Stomach (tissue), 9 donors: ENCODE results near the gene NLRC5. TPM values are rescaled to one million over a fixed set of nuclear protein-coding genes. Genes with fewer than 3 reads are reported as not detected.
"Not testable (repeated sequence)": the region's sequence is repeated elsewhere in the genome, so short reads cannot be mapped to it uniquely, and the experiment has no call there.

Source experiments
- DNase-seq, 2 donors: peaks; one replicate each; pipeline versions ENCODE4 v3.0.0 to v3.0.0-alpha.2; 2013 to 2019
- H3K27ac ChIP-seq, 5 donors: fragments of 200-600 bp in 4 of 5; sonication (generic) in 4 of 5; one replicate each; pipeline ENCODE4 v1.5.1; 2013 to 2019; ENCODE audit warnings: mild to moderate bottlenecking in 1 of 5, moderate library complexity in 1 of 5
- H3K27me3 ChIP-seq, 3 donors: fragments of 200-600 bp; sonication (generic); one replicate each; pipeline ENCODE4 v1.5.1; 2017 to 2019; ENCODE audit warnings: mixed run types in 1 of 3
- H3K36me3 ChIP-seq, 4 donors: fragments of 200-600 bp; sonication (generic); 1 replicate in 3 of 4; 2 replicates in 1 of 4; pipeline ENCODE4 v1.5.1; 2016 to 2019
- H3K4me1 ChIP-seq, 4 donors: fragments of 200-600 bp; sonication (generic); one replicate each; pipeline ENCODE4 v1.5.1; 2016 to 2019
- H3K4me3 ChIP-seq, 4 donors: fragments of 200-600 bp; sonication (generic) in 3 of 4; one replicate each; pipeline ENCODE4 v1.5.1; 2016 to 2019; ENCODE audit warnings: mild to moderate bottlenecking in 1 of 4
- H3K9me3 ChIP-seq, 4 donors: fragments of 200-600 bp; sonication (generic); one replicate each; pipeline ENCODE4 v1.5.1; 2016 to 2019
- EP300 ChIP-seq: sonication (generic); formaldehyde crosslinking; IDR thresholded peaks from one replicate; pipeline ENCODE4 v1.6.1; 2017; ENCODE audit warnings: antibody characterized with exemption
- POLR2A ChIP-seq, 4 donors: fragments of 450-650 bp; IDR thresholded peaks; one replicate each; pipeline ENCODE4 v1.6.1; 2016; ENCODE audit warnings: antibody characterized with exemption in 4 of 4, control low read depth in 2 of 4, mild to moderate bottlenecking in 1 of 4, moderate library complexity in 1 of 4
- POLR2AphosphoS5 ChIP-seq, 3 donors: sonication (generic); formaldehyde crosslinking; IDR thresholded peaks; one replicate each; pipeline ENCODE4 v1.6.1; 2016; ENCODE audit warnings: antibody characterized with exemption in 3 of 3
- WGBS, 5 donors: extraction: QIAGEN DNeasy Blood & Tissue Kit in 3 of 5; methylation state at CpG; one replicate each; pipeline versions ENCODE4 v1.1.5 to v1.1.7; 2013 to 2018; 5-methylcytosine and 5-hydroxymethylcytosine counted together
- intact Hi-C: fragments of 100-400 bp; cut with DNase I; formaldehyde crosslinking; loops from one replicate; pipeline ENCODE4 v1.15.1; 2023; ENCODE audit warnings: low total_unique reads
- polyA plus RNA-seq, 3 donors: library from polyadenylated mRNA; stranded (reverse); fragments of 200-250 nt; gene quantifications; one replicate each; pipeline ENCODE4 v1.2.3, GENCODE V29; 2013
- total RNA-seq, 5 donors: library from RNA; depleted of rRNA; stranded (reverse); fragments of >200 nt; gene quantifications; one replicate each; pipeline versions ENCODE4 v1.1.0 to v1.2.3, GENCODE V29; 2014 to 2016
- TF ChIP-seq, protein P1 (sequence below), 7 experiments: fragments of 450-650 bp in 4 of 7; fragments of 200-600 bp in 3 of 7; sonication (generic) in 3 of 7; IDR thresholded peaks; one replicate each; pipeline ENCODE4 v1.5.1; 2016 to 2019; ENCODE audit warnings: antibody characterized with exemption in 7 of 7, control low read depth in 2 of 7, mild to moderate bottlenecking in 1 of 7
- donor health status: healthy with polysubstance abuse.
- donor health status: Bipolar disorder and iron deficiency.
- donor health status: healthy.

NLRC5 gene
- total and polyA plus RNA-seq, 8 donors: 11.7 to 265 (median 29.4) TPM

DNA sequence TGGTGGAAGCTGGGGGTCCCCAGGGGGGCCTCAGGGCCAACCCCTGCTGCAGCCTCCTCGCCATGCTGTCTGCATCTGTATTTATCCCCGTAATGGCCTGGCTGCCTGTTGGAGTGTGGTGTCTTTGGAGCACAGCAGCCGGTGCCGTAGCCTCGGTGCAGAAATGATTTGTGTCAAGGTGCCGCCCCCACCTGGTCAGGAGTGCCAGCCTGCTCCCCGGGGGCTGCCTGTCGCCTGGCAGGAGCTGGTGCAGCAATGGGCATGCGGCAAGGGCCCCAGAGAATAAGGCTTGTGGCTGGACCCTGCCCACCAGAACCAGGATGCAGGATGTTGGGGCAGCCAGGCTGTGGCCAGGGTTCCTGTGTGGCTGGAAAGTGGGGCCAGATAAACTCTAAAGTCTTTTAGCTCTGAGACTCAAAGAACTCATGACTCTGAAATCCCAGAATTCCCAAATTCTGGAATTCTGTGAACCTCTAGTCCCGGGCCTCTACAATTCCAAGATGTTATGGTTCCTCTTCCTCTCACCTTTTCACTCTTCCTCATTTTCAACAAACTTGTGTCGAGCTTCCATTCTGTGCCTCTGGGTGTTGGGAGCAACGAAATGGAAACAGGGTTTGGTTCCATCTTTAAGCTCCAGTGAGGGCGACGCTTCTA, 109.0 kb downstream of the NLRC5 start:
- Histone ChIP-seq H3K9me3 (no peaks in the 10 kb centered on the region), H3K27me3 (peaks cover 0 to 4% (median 0%) of the 10 kb centered on the region in 3 donors), H3K4me1 (peaks cover 9 to 22% (median 11%) of the 10 kb centered on the region in 4 donors), H3K27ac (peak overlapping the region in 1 of 5 donors; percentile 14), H3K36me3 (no peaks in the 10 kb centered on the region), H3K4me3 (no peak overlapping the region)
- WGBS, 5 donors: 78 to 83% (median 82%) methylated on average over 10 to 14 of the region's 14 CpGs
- intact Hi-C loops: no loop called here
- DNase-seq: no peak
- TF ChIP-seq POLR2A (IDR thresholded peaks at IDR 0.05) (no peak), POLR2AphosphoS5 (IDR thresholded peaks at IDR 0.05) (no peak), EP300 (no peak)
- TF ChIP-seq, protein P1, sequence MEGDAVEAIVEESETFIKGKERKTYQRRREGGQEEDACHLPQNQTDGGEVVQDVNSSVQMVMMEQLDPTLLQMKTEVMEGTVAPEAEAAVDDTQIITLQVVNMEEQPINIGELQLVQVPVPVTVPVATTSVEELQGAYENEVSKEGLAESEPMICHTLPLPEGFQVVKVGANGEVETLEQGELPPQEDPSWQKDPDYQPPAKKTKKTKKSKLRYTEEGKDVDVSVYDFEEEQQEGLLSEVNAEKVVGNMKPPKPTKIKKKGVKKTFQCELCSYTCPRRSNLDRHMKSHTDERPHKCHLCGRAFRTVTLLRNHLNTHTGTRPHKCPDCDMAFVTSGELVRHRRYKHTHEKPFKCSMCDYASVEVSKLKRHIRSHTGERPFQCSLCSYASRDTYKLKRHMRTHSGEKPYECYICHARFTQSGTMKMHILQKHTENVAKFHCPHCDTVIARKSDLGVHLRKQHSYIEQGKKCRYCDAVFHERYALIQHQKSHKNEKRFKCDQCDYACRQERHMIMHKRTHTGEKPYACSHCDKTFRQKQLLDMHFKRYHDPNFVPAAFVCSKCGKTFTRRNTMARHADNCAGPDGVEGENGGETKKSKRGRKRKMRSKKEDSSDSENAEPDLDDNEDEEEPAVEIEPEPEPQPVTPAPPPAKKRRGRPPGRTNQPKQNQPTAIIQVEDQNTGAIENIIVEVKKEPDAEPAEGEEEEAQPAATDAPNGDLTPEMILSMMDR (IDR thresholded peaks at IDR 0.05): no peak

DNA sequence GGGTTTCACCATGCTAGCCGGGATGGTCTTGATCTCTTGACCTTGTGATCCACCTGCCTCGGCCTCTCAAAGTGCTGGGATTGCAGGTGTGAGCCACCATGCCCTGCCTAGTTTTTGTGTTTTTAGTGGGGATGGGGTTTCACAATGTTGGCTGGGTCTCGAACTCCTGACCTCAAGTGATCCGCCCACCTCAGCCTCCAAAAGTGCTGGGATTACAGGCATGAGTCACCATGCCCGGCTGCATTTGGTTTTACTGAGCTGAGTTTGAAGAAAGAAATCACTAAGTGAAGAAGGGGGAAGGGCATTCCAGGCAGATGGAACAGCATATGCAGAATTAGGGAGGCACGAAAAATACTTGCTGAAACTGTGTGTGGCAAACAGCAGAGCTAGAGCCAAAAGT, 110.6 kb downstream of the NLRC5 start:
- H3K27me3 ChIP-seq, H3K4me3 ChIP-seq, H3K4me1 ChIP-seq, DNase-seq, H3K27ac ChIP-seq, H3K9me3 ChIP-seq, H3K36me3 ChIP-seq, intact Hi-C loops: not testable (repeated sequence)
- WGBS, 5 donors: 69 to 77% (median 73%) methylated on average over 6 of the region's 6 CpGs

DNA sequence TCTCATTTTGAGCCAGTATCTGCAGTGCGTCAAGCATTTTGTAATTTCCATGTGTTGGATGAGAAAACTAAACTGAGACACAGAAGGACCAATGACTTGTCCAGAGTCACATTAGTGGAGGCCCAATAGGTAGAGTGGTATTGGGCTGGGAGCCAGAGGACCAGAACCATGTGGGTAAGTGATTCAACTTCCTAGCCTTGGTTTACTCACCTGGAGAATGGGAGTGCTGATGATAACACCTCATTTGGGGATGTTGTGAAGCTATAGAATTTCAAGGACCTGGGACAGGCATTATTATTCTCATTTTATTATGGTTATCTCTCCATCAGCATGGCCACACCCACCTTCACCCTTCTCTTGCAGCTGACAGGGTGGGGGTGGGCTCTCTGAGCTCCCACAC, 111.1 kb downstream of the NLRC5 start:
- TF ChIP-seq EP300: no peak
- TF ChIP-seq, protein P1 (IDR thresholded peaks at IDR 0.05): no peak
- no peak for TF ChIP-seq POLR2A (IDR thresholded peaks at IDR 0.05)
- TF ChIP-seq POLR2AphosphoS5 (IDR thresholded peaks at IDR 0.05): no peak
- WGBS, 5 donors: 86 to 100% (median 96%) methylated on average over 1 of the region's 1 CpG

DNA sequence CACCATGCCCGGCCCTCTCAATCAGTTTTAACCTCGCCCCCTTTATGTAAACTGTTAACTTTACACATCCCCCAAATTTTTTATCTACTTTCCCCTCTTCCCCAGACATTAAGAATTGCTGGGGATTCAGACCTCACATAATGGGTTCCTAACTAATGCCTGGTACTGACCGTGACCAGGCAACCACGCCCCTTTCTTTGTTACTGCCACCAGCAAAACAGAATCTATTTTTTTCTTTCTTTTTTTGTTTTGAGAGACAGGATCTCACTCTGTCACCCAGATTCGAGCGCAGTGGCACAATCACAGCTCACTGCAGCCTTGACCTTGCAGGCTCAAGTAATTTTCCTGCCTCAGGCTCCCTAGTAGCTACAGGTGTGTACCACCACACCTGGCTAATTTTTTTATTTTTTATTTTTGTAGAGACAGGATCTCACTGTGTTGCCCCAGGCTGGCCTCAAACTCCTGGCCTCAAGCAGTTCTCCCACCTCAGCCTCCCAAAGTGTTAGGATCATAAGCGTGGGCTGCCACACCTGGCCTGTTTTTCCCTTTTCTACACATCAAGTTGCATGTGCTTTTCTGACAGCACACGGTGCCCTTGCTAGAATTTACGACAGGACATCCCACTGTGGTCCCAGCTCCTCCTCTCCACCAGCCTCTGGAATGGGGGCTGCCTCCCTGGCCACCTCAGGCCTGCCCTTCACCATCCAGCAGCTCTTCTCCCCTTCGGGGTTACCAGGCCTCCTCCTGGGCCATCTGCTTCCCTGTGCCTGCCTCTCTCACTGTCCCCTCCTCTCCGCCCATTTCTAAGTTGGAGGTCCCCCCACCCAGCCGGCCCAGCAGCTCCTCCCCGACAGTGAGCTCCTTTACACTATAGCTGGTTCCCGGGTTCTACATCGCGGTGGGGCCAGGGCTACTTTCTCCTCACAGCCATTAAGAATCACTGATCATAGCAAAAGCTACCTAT, 113.8 kb downstream of the NLRC5 start:
- no peak for DNase-seq
- Histone ChIP-seq H3K4me1 (peaks cover 0 to 18% (median 0%) of the 10 kb centered on the region in 4 donors), H3K4me3 (no peak overlapping the region), H3K27ac (no peak overlapping the region), H3K27me3 (no peaks in the 10 kb centered on the region), H3K36me3 (no peaks in the 10 kb centered on the region), H3K9me3 (no peaks in the 10 kb centered on the region)
- intact Hi-C loops: no loop called here
- 67 to 80% (median 74%) methylated on average over 16 of the region's 16 CpGs for WGBS, 5 donors
- TF ChIP-seq POLR2A (IDR thresholded peaks at IDR 0.05): no peak
- TF ChIP-seq, protein P1 (IDR thresholded peaks at IDR 0.05): no peak
- TF ChIP-seq POLR2AphosphoS5 (IDR thresholded peaks at IDR 0.05): no peak
- TF ChIP-seq EP300: no peak

More for the DNA sequence above, 111.1 kb downstream of the NLRC5 start:
- H3K27me3 ChIP-seq: no peaks in the 10 kb centered on the region
- H3K4me3 ChIP-seq: no peak overlapping the region
- intact Hi-C loops: no loop called here
- DNase-seq: no peak
- no peak overlapping the region for H3K27ac ChIP-seq
- peaks cover 0 to 10% (median 0%) of the 10 kb centered on the region in 4 donors for H3K4me1 ChIP-seq
- H3K9me3 ChIP-seq: no peaks in the 10 kb centered on the region
- no peaks in the 10 kb centered on the region for H3K36me3 ChIP-seq
